ENCODE results near the gene UNC13A. TPM values are rescaled to one million over a fixed set of nuclear protein-coding genes. Genes with fewer than 3 reads are reported as not detected.
"Not testable (repeated sequence)": the region's sequence is repeated elsewhere in the genome, so short reads cannot be mapped to it uniquely, and the experiment has no call there.

The UNC13A gene
- polyA plus RNA-seq, 1 donor = 0.33 TPM

DNA sequence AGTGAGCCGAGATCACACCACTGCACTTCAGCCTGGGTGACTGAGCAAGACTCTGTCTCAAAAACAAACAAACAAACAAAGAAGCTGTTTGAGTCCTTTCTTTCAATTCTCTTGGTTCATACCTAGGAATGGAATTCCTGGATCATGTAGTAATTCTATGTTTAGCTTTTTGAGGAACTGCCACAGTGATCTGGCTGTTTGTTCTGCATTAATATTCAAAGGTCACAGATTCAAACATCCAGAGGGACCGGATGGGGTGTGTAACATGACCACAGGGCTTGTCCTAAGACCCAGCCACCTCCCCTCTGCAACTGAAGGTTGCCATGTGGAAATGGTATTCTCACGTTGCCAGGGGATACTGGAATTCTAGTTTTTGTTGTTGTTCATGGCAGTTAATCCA is 122.5 kb downstream of the UNC13A start:
- DNase-seq = no peak

GRCh38 chr19:17564781-17565180 is 123.4 kb downstream of the UNC13A start:
- no peak for DNase-seq

GRCh38 chr19:17562561-17562960 is 125.6 kb downstream of the UNC13A start:
- DNase-seq = no peak

DNA sequence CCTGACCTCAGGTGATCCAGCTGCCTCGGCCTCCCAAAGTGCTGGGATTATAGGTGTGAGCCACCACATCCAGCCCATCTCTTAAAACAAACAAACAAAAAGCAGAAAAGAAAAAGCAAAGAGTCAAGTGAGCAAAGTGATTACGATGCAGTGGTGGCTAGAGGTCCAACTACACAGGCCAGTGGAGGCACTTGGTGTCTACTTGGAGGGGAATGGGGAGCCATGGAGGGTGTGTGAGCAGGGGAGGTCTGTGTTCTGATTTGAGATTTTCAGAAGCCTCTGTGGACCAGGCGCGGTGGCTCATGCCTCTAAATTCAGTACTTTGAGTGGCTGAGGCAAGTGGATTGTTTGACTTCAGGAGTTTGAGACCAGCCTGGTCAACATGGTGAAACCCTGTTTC is 126.1 kb downstream of the UNC13A start:
- DNase-seq = no peak

DNA sequence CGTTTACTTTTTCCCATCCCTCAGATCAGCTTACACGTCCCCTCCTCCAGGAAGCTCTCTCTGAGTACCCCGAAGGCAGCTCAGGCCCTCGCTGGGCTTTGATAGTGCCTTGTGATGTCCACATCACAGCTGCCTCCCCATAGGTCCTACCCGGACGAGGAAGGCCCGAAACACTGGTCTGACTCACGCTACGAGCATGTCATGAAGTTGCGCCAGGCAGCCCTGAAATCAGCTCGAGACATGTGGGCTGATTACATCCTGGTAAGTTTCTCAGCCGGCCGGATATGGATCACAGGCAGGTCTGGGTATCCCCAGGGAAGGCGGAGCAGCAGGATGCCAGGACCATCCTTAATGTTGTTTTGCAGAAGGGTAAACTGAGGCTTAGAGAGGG is 128.0 kb downstream of the UNC13A start:
- no peak for DNase-seq

DNA sequence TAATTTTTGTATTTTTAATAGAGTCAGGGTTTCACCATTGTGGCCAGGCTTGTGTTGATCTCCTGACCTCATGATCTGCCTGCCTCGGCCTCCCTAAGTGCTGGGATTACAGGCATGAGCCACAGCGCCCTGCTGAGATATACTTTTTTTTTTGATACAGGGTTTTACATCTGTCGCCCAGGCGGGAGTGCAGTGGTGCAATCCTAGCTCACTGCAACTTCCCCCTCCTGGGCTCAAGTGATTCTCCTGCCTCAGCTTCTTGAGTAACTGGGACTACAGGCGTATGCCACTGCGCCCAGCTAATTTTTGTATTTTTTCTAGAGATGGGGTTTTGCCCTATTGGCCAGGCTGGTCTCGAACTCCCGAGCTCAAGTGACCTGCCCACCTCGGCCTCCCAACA is 130.7 kb downstream of the UNC13A start:
- no peak for DNase-seq

- DNase-seq = no peak
These were observed 131.2 kb downstream of the UNC13A start for GRCh38 chr19:17556995-17557394.

- DNase-seq = no peak
These were observed 132.0 kb downstream of the UNC13A start for GRCh38 chr19:17555929-17556813.

DNA sequence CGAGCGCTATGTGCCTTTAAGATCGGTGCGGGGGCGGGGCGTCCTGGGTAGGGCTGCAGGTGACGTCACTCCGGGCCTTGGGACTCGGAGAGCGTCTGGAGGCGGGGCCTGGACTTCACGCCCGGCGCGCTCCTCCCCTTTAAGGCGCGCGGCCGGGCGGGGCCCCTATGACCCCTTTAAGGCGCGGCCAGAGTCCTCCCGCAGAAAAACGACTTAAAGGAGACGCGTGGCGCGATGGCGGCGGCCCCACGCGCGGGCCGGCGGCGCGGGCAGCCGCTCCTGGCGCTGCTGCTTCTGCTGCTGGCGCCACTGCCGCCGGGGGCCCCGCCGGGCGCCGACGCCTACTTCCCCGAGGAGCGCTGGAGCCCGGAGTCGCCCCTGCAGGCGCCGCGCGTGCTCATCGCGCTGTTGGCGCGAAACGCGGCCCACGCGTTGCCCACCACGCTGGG is 132.7 kb downstream of the UNC13A start, which contains the start of gene COLGALT1:
Gene COLGALT1 (plus strand): TSS at position 170 of the 449 bp plus-strand sequence. CDS start 65 bp downstream, at position 235.
- DNase-seq = peak; percentile 97

DNA sequence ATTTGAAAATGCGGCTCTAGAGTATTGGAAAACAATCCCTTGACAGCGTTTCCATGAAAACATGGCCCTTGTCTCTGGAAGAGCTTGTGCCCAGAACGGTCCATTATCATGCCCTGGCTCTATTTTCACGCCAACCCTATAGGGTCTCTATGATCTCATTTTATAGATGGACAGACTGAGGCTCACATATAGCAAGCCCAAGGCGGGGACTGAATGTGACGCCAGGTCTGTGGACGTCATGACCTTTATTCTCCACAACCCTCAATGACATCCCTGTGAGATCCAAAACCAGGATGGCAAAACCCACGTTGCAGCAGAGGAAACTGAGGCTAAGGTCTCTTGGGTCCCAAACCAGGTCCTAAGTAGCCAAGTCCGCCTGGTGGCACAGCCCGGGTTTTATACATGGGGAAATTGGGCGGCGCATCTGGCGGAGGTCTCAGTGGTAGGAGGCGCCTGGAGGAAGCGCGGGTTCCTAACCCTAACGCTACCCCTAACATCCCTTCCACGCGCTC is 133.1 kb downstream of the UNC13A start:
- no peak for DNase-seq

DNA sequence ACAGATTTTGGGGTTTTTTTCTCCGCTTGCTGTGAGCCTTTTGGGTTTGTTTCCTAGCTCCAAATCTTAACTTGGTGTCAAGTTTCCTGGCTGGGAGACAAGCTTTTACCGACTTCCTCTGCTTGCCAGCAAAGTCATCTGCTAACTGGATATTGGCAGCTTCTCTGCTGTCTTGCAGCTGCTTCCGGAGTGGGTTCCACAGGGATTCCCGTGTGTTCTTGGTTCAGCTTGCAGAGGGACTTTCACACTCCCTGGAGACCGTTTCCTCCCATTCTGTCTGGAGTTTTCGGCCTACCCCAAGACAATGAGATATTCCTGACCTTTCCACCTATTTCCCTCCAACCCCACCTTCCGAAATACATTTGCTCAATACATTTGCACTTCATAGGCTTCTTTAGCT is 134.9 kb downstream of the UNC13A start:
- DNase-seq = peak; percentile 32

DNA sequence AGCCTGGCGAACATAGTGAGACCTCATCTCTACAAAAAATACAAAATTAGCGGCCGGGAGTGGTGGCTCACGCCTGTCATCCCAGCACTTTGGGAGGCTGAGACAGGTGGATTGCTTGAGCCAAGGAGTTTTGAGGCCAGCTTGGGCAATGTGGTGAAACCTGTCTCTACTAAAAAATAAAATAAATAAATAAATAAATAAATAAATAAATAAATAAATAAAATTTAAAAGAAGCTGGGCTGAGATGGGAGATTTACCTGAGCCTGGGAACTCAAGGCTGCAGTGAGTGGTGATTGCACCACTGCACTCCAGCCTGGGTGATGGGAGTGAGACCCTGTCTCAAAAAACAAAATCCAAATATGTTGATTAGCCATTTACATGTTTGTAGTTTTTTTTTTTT is 135.4 kb downstream of the UNC13A start:
- not testable (repeated sequence) for DNase-seq

Other genes with a start within 250 kb of the UNC13A start
- gene TMEM221, start 239.7 kb downstream of the UNC13A start, polyA plus RNA-seq (ENCODE audit: insufficient read length) = 2.9 TPM
- gene NXNL1, start 227.4 kb downstream of the UNC13A start, polyA plus RNA-seq (ENCODE audit: insufficient read length) = 0.35 TPM
- gene SLC27A1, start 217.8 kb downstream of the UNC13A start, polyA plus RNA-seq (ENCODE audit: insufficient read length) = 13.9 TPM
- gene PGLS, start 176.7 kb downstream of the UNC13A start, polyA plus RNA-seq (ENCODE audit: insufficient read length) = 54.6 TPM
- gene COLGALT1, start 132.7 kb downstream of the UNC13A start, polyA plus RNA-seq (ENCODE audit: insufficient read length) = 51.0 TPM
- gene MAP1S, start 31.1 kb upstream of the UNC13A start, polyA plus RNA-seq (ENCODE audit: insufficient read length) = 28.3 TPM
- gene FCHO1, start 63.1 kb upstream of the UNC13A start, polyA plus RNA-seq (ENCODE audit: insufficient read length) = 1.6 TPM
- 8.7 TPM for gene B3GNT3, start 106.8 kb upstream of the UNC13A start, polyA plus RNA-seq (ENCODE audit: insufficient read length)
- gene INSL3, start 133.2 kb upstream of the UNC13A start, polyA plus RNA-seq (ENCODE audit: insufficient read length) = 0.18 TPM
- gene JAK3, start 159.6 kb upstream of the UNC13A start, polyA plus RNA-seq (ENCODE audit: insufficient read length) = 4.3 TPM
- gene RPL18A, start 171.6 kb upstream of the UNC13A start, polyA plus RNA-seq (ENCODE audit: insufficient read length) = 759 TPM
- gene SLC5A5, start 183.6 kb upstream of the UNC13A start, polyA plus RNA-seq (ENCODE audit: insufficient read length) = 0.12 TPM
- gene CCDC124, start 244.7 kb upstream of the UNC13A start, polyA plus RNA-seq (ENCODE audit: insufficient read length) = 43.6 TPM

All from left kidney (tissue), 2 donors.